Fibroblast of skin of abdomen (primary cell): ENCODE results near the gene EIF3I. TPM values are rescaled to one million over a fixed set of nuclear protein-coding genes. Genes with fewer than 3 reads are reported as not detected.

Source experiments
- DNase-seq: peaks from one replicate; pipeline ENCODE4 v3.0.0-alpha.2; 2013
- polyA plus RNA-seq, 2 experiments: library from polyadenylated mRNA; unstranded; fragments of 120-200 nt; gene quantifications; one replicate each; pipeline ENCODE4 v1.2.1, GENCODE V29; 2013; ENCODE audit not compliant: insufficient read length in 2 of 2

Gene EIF3I
- 274 TPM for polyA plus RNA-seq (2013, experiment 1 of 2; ENCODE audit: insufficient read length)
- 270 TPM for polyA plus RNA-seq (2013, experiment 2 of 2; ENCODE audit: insufficient read length)

- DNase-seq, result peak; percentile 91
These were observed at the start of gene EIF3I, which contains the start of gene TMEM234 for GRCh38 chr1:32221980-32222755. TSS of gene EIF3I (plus strand) at chr1:32222407. CDS start at chr1:32222442, 35 bp downstream. TSS of gene TMEM234 (minus strand) at chr1:32222353. CDS start at chr1:32222322, 31 bp downstream.

GRCh38 chr1:32172621-32173245, 49.5 kb upstream of the EIF3I start:
- DNase-seq, result peak; percentile 27

- DNase-seq, result no peak
These were observed 43.6 kb upstream of the EIF3I start for GRCh38 chr1:32178380-32179192.

- DNase-seq, result no peak
These were observed 43.1 kb upstream of the EIF3I start for GRCh38 chr1:32179193-32179442.

GRCh38 chr1:32179443-32180185, 42.6 kb upstream of the EIF3I start, which contains the start of gene TXLNA:
TSS of gene TXLNA (plus strand) at chr1:32179675. CDS start at chr1:32180346, 671 bp downstream.
- DNase-seq, result peak; percentile 92

GRCh38 chr1:32180186-32181060, 41.8 kb upstream of the EIF3I start:
- DNase-seq, result peak; percentile 46

- no peak for DNase-seq
These were observed 41.1 kb upstream of the EIF3I start for GRCh38 chr1:32181065-32181464.

- no peak for DNase-seq
These were observed 40.6 kb upstream of the EIF3I start for GRCh38 chr1:32181563-32181962.

- DNase-seq, result no peak
These were observed 40.1 kb upstream of the EIF3I start for GRCh38 chr1:32182060-32182459.

- DNase-seq, result no peak
These were observed 37.6 kb upstream of the EIF3I start for GRCh38 chr1:32184650-32185049.

GRCh38 chr1:32186077-32186476, 36.1 kb upstream of the EIF3I start:
- no peak for DNase-seq

- no peak for DNase-seq
These were observed 35.7 kb upstream of the EIF3I start for GRCh38 chr1:32186491-32186890.

- DNase-seq, result no peak
These were observed 34.4 kb upstream of the EIF3I start for GRCh38 chr1:32187850-32188249.

- no peak for DNase-seq
These were observed 29.8 kb upstream of the EIF3I start for GRCh38 chr1:32192220-32192948.

GRCh38 chr1:32194984-32195383, 27.2 kb upstream of the EIF3I start:
- no peak for DNase-seq

- no peak for DNase-seq
These were observed 26.7 kb upstream of the EIF3I start for GRCh38 chr1:32195531-32195930.

- DNase-seq, result no peak
These were observed 26.0 kb upstream of the EIF3I start for GRCh38 chr1:32195972-32196823.

- DNase-seq, result no peak
These were observed 25.1 kb upstream of the EIF3I start for GRCh38 chr1:32197074-32197473.

- DNase-seq, result no peak
These were observed 24.4 kb upstream of the EIF3I start for GRCh38 chr1:32197837-32198236.
